ENCODE data around the gene TSSC4. TPM values are rescaled to one million over a fixed set of nuclear protein-coding genes. Genes with fewer than 3 reads are reported as not detected.

The TSSC4 gene
- total and polyA plus RNA-seq, 9 of the 15 experiments (the other 6 are each of a cell fraction or from before 2014, with no cell fraction given), result 0.41 to 54.2 (median 11.0) TPM

- TF ChIP-seq FOS (IDR thresholded peaks at IDR 0.05; ENCODE audit: extremely low read depth, insufficient read length) (no peak), NUFIP1 (IDR thresholded peaks at IDR 0.05; ENCODE audit: partially characterized antibody) (no peak), ZNF507 (tag; conservative IDR thresholded peaks at IDR 0.05) (no peak), EWSR1 (IDR thresholded peaks at IDR 0.05; ENCODE audit: borderline replicate concordance, low read depth, partially characterized antibody) (no peak), DNMT1 (IDR thresholded peaks at IDR 0.05) (no peak), ILF3 (IDR thresholded peaks at IDR 0.05; ENCODE audit: borderline replicate concordance) (no peak), KDM4B (IDR thresholded peaks at IDR 0.05; ENCODE audit: borderline replicate concordance in 2 of 2, low read depth in 1 of 2) (no peak), BRCA1 (IDR thresholded peaks at IDR 0.05) (no peak), BRCA1 (CRISPR knock-in tag; IDR thresholded peaks at IDR 0.05) (no peak), PTTG1 (tag; IDR thresholded peaks at IDR 0.05; ENCODE audit: low read depth) (no peak), ZFP1 (CRISPR knock-in tag; IDR thresholded peaks at IDR 0.05) (no peak), CTBP1 (IDR thresholded peaks at IDR 0.05; ENCODE audit: borderline replicate concordance) (no peak), CHD2 (IDR thresholded peaks at IDR 0.05; ENCODE audit: low read depth, low read length) (no peak)
- TF ChIP-seq, protein P1, sequence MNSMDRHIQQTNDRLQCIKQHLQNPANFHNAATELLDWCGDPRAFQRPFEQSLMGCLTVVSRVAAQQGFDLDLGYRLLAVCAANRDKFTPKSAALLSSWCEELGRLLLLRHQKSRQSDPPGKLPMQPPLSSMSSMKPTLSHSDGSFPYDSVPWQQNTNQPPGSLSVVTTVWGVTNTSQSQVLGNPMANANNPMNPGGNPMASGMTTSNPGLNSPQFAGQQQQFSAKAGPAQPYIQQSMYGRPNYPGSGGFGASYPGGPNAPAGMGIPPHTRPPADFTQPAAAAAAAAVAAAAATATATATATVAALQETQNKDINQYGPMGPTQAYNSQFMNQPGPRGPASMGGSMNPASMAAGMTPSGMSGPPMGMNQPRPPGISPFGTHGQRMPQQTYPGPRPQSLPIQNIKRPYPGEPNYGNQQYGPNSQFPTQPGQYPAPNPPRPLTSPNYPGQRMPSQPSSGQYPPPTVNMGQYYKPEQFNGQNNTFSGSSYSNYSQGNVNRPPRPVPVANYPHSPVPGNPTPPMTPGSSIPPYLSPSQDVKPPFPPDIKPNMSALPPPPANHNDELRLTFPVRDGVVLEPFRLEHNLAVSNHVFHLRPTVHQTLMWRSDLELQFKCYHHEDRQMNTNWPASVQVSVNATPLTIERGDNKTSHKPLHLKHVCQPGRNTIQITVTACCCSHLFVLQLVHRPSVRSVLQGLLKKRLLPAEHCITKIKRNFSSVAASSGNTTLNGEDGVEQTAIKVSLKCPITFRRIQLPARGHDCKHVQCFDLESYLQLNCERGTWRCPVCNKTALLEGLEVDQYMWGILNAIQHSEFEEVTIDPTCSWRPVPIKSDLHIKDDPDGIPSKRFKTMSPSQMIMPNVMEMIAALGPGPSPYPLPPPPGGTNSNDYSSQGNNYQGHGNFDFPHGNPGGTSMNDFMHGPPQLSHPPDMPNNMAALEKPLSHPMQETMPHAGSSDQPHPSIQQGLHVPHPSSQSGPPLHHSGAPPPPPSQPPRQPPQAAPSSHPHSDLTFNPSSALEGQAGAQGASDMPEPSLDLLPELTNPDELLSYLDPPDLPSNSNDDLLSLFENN (IDR thresholded peaks at IDR 0.05; ENCODE audit: low read depth in 2 of 2, low read length in 2 of 2), result no peak
- TF ChIP-seq, protein P2, sequence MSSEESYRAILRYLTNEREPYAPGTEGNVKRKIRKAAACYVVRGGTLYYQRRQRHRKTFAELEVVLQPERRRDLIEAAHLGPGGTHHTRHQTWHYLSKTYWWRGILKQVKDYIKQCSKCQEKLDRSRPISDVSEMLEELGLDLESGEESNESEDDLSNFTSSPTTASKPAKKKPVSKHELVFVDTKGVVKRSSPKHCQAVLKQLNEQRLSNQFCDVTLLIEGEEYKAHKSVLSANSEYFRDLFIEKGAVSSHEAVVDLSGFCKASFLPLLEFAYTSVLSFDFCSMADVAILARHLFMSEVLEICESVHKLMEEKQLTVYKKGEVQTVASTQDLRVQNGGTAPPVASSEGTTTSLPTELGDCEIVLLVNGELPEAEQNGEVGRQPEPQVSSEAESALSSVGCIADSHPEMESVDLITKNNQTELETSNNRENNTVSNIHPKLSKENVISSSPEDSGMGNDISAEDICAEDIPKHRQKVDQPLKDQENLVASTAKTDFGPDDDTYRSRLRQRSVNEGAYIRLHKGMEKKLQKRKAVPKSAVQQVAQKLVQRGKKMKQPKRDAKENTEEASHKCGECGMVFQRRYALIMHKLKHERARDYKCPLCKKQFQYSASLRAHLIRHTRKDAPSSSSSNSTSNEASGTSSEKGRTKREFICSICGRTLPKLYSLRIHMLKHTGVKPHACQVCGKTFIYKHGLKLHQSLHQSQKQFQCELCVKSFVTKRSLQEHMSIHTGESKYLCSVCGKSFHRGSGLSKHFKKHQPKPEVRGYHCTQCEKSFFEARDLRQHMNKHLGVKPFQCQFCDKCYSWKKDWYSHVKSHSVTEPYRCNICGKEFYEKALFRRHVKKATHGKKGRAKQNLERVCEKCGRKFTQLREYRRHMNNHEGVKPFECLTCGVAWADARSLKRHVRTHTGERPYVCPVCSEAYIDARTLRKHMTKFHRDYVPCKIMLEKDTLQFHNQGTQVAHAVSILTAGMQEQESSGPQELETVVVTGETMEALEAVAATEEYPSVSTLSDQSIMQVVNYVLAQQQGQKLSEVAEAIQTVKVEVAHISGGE (CRISPR knock-in tag; IDR thresholded peaks at IDR 0.05), result no peak
These were observed 27.8 kb downstream of the TSSC4 start (continued) for GRCh38 chr11:2428322-2428795.

All from K562 (cell line).